K562 (cell line): ENCODE data around the gene CRK. TPM values are rescaled to one million over a fixed set of nuclear protein-coding genes. Genes with fewer than 3 reads are reported as not detected.

ENCODE experiments used
- BHLHE40 ChIP-seq: IDR thresholded peaks from 2 replicates; pipeline ENCODE4 v1.6.1; 2011; ENCODE audit warnings: low read length, improper control_type of control experiment
- CREM ChIP-seq: IDR thresholded peaks from 2 replicates; pipeline ENCODE4 v1.6.1; 2014; ENCODE audit warnings: antibody characterized with exemption, low read depth
- ETV5 ChIP-seq: sonication (generic); formaldehyde crosslinking; IDR thresholded peaks from 2 replicates; pipeline ENCODE4 v1.4.0; 2020; ENCODE audit warnings: low read depth, mild to moderate bottlenecking, missing genetic modification reagents
- GATA2 ChIP-seq: sonication (generic); formaldehyde crosslinking; IDR thresholded peaks from 2 replicates; pipeline ENCODE4 v1.4.0; 2020; ENCODE audit warnings: mild to moderate bottlenecking, missing genetic modification reagents
- JUN ChIP-seq, 2 experiments: sonication (generic) in 1 of 2; formaldehyde crosslinking in 1 of 2; IDR thresholded peaks; 2 replicates each; pipeline versions ENCODE4 v1.6.1 to v1.8.0; 2012 to 2022; ENCODE audit warnings: borderline replicate concordance in 2 of 2, mild to moderate bottlenecking in 2 of 2, improper control_type of control experiment in 1 of 2, low read depth in 1 of 2, low read length in 1 of 2, missing genetic modification reagents in 1 of 2
- MEIS2 ChIP-seq: fragments of 450-650 bp; IDR thresholded peaks from 2 replicates; pipeline ENCODE4 v1.6.1; 2014; ENCODE audit warnings: mild to moderate bottlenecking; ENCODE audit not compliant: partially characterized antibody
- NFIC ChIP-seq: fragments of 450-650 bp; IDR thresholded peaks from 2 replicates; pipeline ENCODE4 v1.6.1; 2017; ENCODE audit warnings: mild to moderate bottlenecking, inconsistent platforms
- NFIX ChIP-seq: fragments of 250-450 bp; sonication (Bioruptor Pico); IDR thresholded peaks from 2 replicates; pipeline ENCODE4 v1.4.0; 2020; ENCODE audit warnings: low read depth, mild to moderate bottlenecking, moderate library complexity
- PKNOX1 ChIP-seq: fragments of 450-650 bp; IDR thresholded peaks from 2 replicates; pipeline ENCODE4 v1.6.1; 2016
- RCOR1 ChIP-seq, 2 experiments: IDR thresholded peaks; 2 replicates each; pipeline ENCODE4 v1.6.1; 2012; ENCODE audit warnings: low read depth in 2 of 2, low read length in 2 of 2, borderline replicate concordance in 1 of 2, improper control_type of control experiment in 1 of 2
- RHOXF2B ChIP-seq: fragments of 250-450 bp; sonication (Bioruptor Pico); conservative IDR thresholded peaks from 2 replicates; pipeline ENCODE4 v1.5.1; 2021
- SETDB1 ChIP-seq: IDR thresholded peaks from one replicate; pipeline ENCODE4 v1.6.1; 2012; ENCODE audit warnings: low read length, control low read depth, inconsistent platforms
- TAF9B ChIP-seq: fragments of 450-650 bp; IDR thresholded peaks from 2 replicates; pipeline ENCODE4 v1.6.1; 2018; ENCODE audit warnings: mild to moderate bottlenecking; ENCODE audit not compliant: partially characterized antibody
- TFAP4 ChIP-seq: sonication (generic); formaldehyde crosslinking; IDR thresholded peaks from 2 replicates; pipeline ENCODE4 v1.8.0; 2022; ENCODE audit warnings: missing genetic modification reagents, mild to moderate bottlenecking, moderate library complexity, borderline replicate concordance
- USF2 ChIP-seq: sonication (generic); formaldehyde crosslinking; IDR thresholded peaks from 2 replicates; pipeline ENCODE4 v1.5.0; 2020; ENCODE audit warnings: missing genetic modification reagents
- ZFP1 ChIP-seq: fragments of 450-650 bp; formaldehyde crosslinking; IDR thresholded peaks from 2 replicates; pipeline ENCODE4 v1.4.0; 2020; ENCODE audit warnings: mild to moderate bottlenecking, mixed read lengths
- ZNF318 ChIP-seq, 2 experiments: fragments of 450-650 bp; IDR thresholded peaks; 2 replicates each; pipeline ENCODE4 v1.6.1; 2016; ENCODE audit warnings: mild to moderate bottlenecking in 2 of 2, borderline replicate concordance in 1 of 2, low read depth in 1 of 2, moderate library complexity in 1 of 2
- polyA plus RNA-seq, 8 experiments: library from polyadenylated mRNA; depleted of rRNA in 4 of 8; stranded (reverse) in 5 of 8; unstranded in 3 of 8; fragments of >200 nt; fragmentation: Nextera tagmentation in 2 of 8; fragmentation: Illumina TruSeq in 1 of 8; extraction: Ambion mirVana in 2 of 8; extraction: Trizol in 1 of 8; gene quantifications; 2 replicates each; pipeline versions ENCODE4 v1.2.1 to v1.2.3, GENCODE V29; 2011 to 2014; ENCODE audit warnings: inconsistent platforms in 1 of 8, missing spikeins in 1 of 8
- total RNA-seq, 7 experiments: library from RNA; depleted of rRNA in 6 of 7; stranded (reverse); fragments of >200 nt in 6 of 7; fragmentation: Illumina TruSeq in 2 of 7; extraction: Trizol in 2 of 7; gene quantifications; 2 replicates each; pipeline versions ENCODE4 v1.2.1 to v1.2.3, GENCODE V29; 2011 to 2021; ENCODE audit warnings: low replicate concordance in 1 of 7

Gene CRK
- total and polyA plus RNA-seq, 9 of the 15 experiments (the other 6 are each of a cell fraction or from before 2014, with no cell fraction given) = 13.1 to 40.2 (median 26.1) TPM

- no peak for TF ChIP-seq USF2 (CRISPR knock-in tag)
- TF ChIP-seq JUN (IDR thresholded peaks at IDR 0.05; ENCODE audit: borderline replicate concordance, low read depth, low read length) = peak; percentile 49; the same call in 1 of the 2 replicates
- no peak for TF ChIP-seq JUN (CRISPR knock-in tag; IDR thresholded peaks at IDR 0.05; ENCODE audit: borderline replicate concordance)
- TF ChIP-seq RHOXF2B (CRISPR knock-in tag) = no peak
- peak; percentile 63 for TF ChIP-seq MEIS2
- peak; percentile 96 for TF ChIP-seq TFAP4 (CRISPR knock-in tag)
- peak; percentile 89 for TF ChIP-seq PKNOX1
- TF ChIP-seq ZNF318 (IDR thresholded peaks at IDR 0.05; ENCODE audit: borderline replicate concordance in 1 of 2, low read depth in 1 of 2) = peak in 1 of 2 experiments; percentile 46; a peak in 1 of 4 replicates
- no peak for TF ChIP-seq GATA2
- TF ChIP-seq NFIC = peak; percentile 94
- TF ChIP-seq CREM = 0 out of 2 replicates have a peak, but pooled peaks have one; percentile 20
- TF ChIP-seq NFIX (CRISPR knock-in tag) = peak; percentile 61; the same call in 1 of the 2 replicates
- TF ChIP-seq ZFP1 = no peak
- TF ChIP-seq RCOR1 (IDR thresholded peaks at IDR 0.05; ENCODE audit: borderline replicate concordance in 1 of 2, low read depth in 2 of 2, low read length in 2 of 2) = peak in 1 of 2 experiments; percentile 61; a peak in 2 of 4 replicates
- peak; percentile 30; the same call in 1 of the 2 replicates for TF ChIP-seq BHLHE40
- TF ChIP-seq SETDB1 = no peak
- no peak for TF ChIP-seq TAF9B
- 0 out of 2 replicates have a peak, but pooled peaks have one; percentile 33 for TF ChIP-seq ETV5 (CRISPR knock-in tag)
Measured at GRCh38 chr17:1413281-1413791, 42.7 kb downstream of the CRK start (continued).
